ENCODE measurements around the gene DNMBP.

DNA sequence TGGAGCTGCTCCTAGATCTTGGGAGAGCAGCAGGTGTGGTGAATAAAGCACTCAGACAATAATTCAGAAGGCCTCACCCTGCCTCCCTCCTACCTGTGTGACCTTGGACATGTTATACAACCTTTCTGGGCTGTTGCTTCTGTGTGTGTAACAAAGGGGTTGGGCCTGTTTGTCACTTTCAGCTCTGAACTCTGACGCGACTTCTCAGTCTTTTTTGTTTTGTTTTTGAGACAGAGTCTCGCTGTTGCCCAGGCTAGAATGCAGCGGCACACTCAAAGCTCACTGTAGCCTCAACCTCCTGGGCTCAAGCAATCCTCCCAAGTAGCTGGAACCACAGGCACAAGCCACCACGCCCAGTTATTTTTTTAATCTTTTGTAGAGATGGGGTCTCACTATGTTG, 89.3 kb downstream of the DNMBP start:
- no peak for TF ChIP-seq SRF (IDR thresholded peaks at IDR 0.05; ENCODE audit: low read depth, low read length)
- TF ChIP-seq, protein P1, sequence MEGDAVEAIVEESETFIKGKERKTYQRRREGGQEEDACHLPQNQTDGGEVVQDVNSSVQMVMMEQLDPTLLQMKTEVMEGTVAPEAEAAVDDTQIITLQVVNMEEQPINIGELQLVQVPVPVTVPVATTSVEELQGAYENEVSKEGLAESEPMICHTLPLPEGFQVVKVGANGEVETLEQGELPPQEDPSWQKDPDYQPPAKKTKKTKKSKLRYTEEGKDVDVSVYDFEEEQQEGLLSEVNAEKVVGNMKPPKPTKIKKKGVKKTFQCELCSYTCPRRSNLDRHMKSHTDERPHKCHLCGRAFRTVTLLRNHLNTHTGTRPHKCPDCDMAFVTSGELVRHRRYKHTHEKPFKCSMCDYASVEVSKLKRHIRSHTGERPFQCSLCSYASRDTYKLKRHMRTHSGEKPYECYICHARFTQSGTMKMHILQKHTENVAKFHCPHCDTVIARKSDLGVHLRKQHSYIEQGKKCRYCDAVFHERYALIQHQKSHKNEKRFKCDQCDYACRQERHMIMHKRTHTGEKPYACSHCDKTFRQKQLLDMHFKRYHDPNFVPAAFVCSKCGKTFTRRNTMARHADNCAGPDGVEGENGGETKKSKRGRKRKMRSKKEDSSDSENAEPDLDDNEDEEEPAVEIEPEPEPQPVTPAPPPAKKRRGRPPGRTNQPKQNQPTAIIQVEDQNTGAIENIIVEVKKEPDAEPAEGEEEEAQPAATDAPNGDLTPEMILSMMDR (IDR thresholded peaks at IDR 0.05; ENCODE audit: control extremely low read depth in 1 of 3, insufficient read depth in 1 of 3, low read depth in 1 of 3, low read length in 3 of 3) = no peak

All from H1 (cell line).